Endometrial microvascular endothelial cells (primary cell): Measurements from ENCODE around the gene DCUN1D1. TPM values are rescaled to one million over a fixed set of nuclear protein-coding genes. Genes with fewer than 3 reads are reported as not detected.

ENCODE experiments used
- in situ Hi-C: cut with HindIII; loops from 2 replicates; pipeline ENCODE4 v1.10.0; 2017; ENCODE audit warnings: low sequenced_read_pairs, low pct_unique_long_range_greater_than_20kb; ENCODE audit errors: inconsistent ontology term
- total RNA-seq: library from RNA; depleted of rRNA; stranded (reverse); fragments of >200 nt; gene quantifications from one replicate; pipeline ENCODE4 v1.2.3, GENCODE V29; 2015; ENCODE audit errors: inconsistent ontology term

The DCUN1D1 gene
- total RNA-seq, 1 donor from 2014 or later: 18.6 TPM

DNA sequence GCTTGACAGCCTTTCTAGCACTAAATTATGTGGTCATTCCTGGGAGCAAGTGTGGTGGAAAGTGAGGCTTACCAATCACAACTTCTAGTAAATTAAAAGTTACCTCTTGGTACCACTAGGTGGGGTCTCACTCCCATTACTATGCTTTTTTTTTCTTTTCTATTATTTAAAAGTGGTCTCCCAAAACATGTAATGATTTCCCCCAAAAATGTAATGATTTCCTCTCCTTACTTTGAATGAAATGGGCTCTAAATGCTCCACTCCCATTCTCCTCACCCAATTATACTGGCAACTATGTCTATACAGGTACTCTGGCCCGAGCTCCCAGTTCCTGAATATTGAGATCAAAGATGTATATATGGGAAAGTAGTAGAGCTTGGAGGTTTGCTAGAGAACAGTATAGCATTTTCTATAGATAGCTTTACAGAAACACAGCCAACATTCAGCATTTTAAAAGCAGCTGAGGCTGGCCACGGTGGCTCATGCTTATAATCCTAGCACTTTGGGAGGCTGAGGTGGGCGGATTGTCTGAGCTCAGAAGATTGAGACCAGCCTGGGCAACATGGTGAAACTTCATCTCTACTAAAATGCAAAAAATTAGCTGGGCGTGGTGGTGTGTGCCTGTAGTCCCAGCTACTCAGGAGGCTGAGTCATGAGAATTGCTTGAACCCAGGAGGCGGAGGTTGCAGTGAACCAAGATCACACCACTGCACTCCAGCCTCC lies 70.9 kb downstream of the DCUN1D1 start:
- in situ Hi-C loops: no loop called here

- in situ Hi-C loops: no loop called here
These were observed 71.9 kb downstream of the DCUN1D1 start for GRCh38 chr3:182908471-182908870.

GRCh38 chr3:182906036-182906435 lies 74.3 kb downstream of the DCUN1D1 start:
- in situ Hi-C loops: no loop called here

- in situ Hi-C loops: no loop called here
These were observed 74.7 kb downstream of the DCUN1D1 start for GRCh38 chr3:182905623-182906022.

GRCh38 chr3:182904164-182904563 lies 76.2 kb downstream of the DCUN1D1 start:
- in situ Hi-C loops: no loop called here

- in situ Hi-C loops: no loop called here
These were observed 78.1 kb downstream of the DCUN1D1 start for GRCh38 chr3:182902236-182902635.

- in situ Hi-C loops: no loop called here
These were observed 83.8 kb downstream of the DCUN1D1 start for GRCh38 chr3:182896553-182896952.

- in situ Hi-C loops: no loop called here
These were observed 84.7 kb downstream of the DCUN1D1 start for GRCh38 chr3:182895513-182896112.

- in situ Hi-C loops: no loop called here
These were observed 88.1 kb downstream of the DCUN1D1 start for GRCh38 chr3:182892226-182892625.

GRCh38 chr3:182891364-182891763 lies 89.0 kb downstream of the DCUN1D1 start:
- in situ Hi-C loops: no loop called here

- in situ Hi-C loops: no loop called here
These were observed 90.2 kb downstream of the DCUN1D1 start for GRCh38 chr3:182889948-182890629.

Other genes starting within 250 kb of the DCUN1D1 start
- gene ATP11B, start 187.0 kb downstream of the DCUN1D1 start, total RNA-seq: 48.3 TPM
- gene MCCC1, start 119.0 kb upstream of the DCUN1D1 start, total RNA-seq: 17.6 TPM
- gene LAMP3, start 182.2 kb upstream of the DCUN1D1 start, total RNA-seq: 16.4 TPM